ENCODE data around the gene RIIAD1. TPM values are rescaled to one million over a fixed set of nuclear protein-coding genes. Genes with fewer than 3 reads are reported as not detected.

Gene RIIAD1
- total and polyA plus RNA-seq, 2 donors (not counting 3 experiments of a cell fraction or from before 2014, with no cell fraction given) = not detected

GRCh38 chr1:151711044-151711800 is 10.1 kb upstream of the RIIAD1 start:
- dilution Hi-C loops (cut with MboI; ENCODE audit: extremely low pct_ligation_motif_present, low sequenced_read_pairs) = no loop called here
- peaks cover 5 to 18% of the 10 kb centered on the region in 2 experiments for H3K27me3 ChIP-seq (ENCODE audit: control insufficient read depth in 2 of 2, insufficient read depth in 2 of 2, low read length in 2 of 2)
- no peak overlapping the region for H3K27ac ChIP-seq (ENCODE audit: insufficient read depth, low read depth, low read length)

More at GRCh38 chr1:151711044-151711800, 10.1 kb upstream of the RIIAD1 start:
- intact Hi-C loops (cut with micrococcal nuclease) = no loop called here
- H3K9ac ChIP-seq (replicated peaks; ENCODE audit: extremely low read depth, insufficient read depth, low read length) = no peak overlapping the region
- H3K36me3 ChIP-seq (ENCODE audit: control insufficient read depth in 2 of 2, extremely low read depth in 1 of 2, insufficient read depth in 2 of 2, low read length in 2 of 2) = no peaks in the 10 kb centered on the region
- DNase-seq (ENCODE audit: low read depth, low spot score) = no peak
- H3K79me2 ChIP-seq (ENCODE audit: control insufficient read depth, insufficient read depth, low read length) = no peaks in the 10 kb centered on the region
- H4K20me1 ChIP-seq (replicated peaks; ENCODE audit: control insufficient read depth, extremely low read depth, insufficient read depth, low read length) = no peaks in the 10 kb centered on the region
- no peak overlapping the region for H2AFZ ChIP-seq (ENCODE audit: low read depth, low read length)
- no peaks in the 10 kb centered on the region for H3K9me3 ChIP-seq (replicated peaks; ENCODE audit: control insufficient read depth, insufficient read depth, low read length)
- TF ChIP-seq CTCF (IDR thresholded peaks at IDR 0.05; ENCODE audit: extremely low read depth in 1 of 2, insufficient read depth in 1 of 2, low read depth in 1 of 2, low read length in 2 of 2) (no peak), MYC (IDR thresholded peaks at IDR 0.05; ENCODE audit: low read depth, low read length) (no peak), EZH2 (IDR thresholded peaks at IDR 0.05; ENCODE audit: borderline replicate concordance, low read depth, low read length, severe bottlenecking) (no peak), POLR2A (IDR thresholded peaks at IDR 0.05; ENCODE audit: low read depth, low read length) (no peak), MAX (IDR thresholded peaks at IDR 0.05; ENCODE audit: insufficient read depth, insufficient read length) (no peak), JUN (IDR thresholded peaks at IDR 0.05; ENCODE audit: borderline replicate concordance, insufficient read depth, insufficient read length, low read depth) (no peak), FOS (IDR thresholded peaks at IDR 0.05; ENCODE audit: borderline replicate concordance, insufficient read depth, low read length) (no peak), POLR2AphosphoS5 (IDR thresholded peaks at IDR 0.05; ENCODE audit: insufficient read depth, low read depth, low read length) (no peak), GATA2 (IDR thresholded peaks at IDR 0.05; ENCODE audit: insufficient read depth, insufficient read length, low read depth, low read length) (no peak)
- no peaks in the 10 kb centered on the region for H3K4me1 ChIP-seq (ENCODE audit: control insufficient read depth, extremely low read depth, insufficient read depth, low read length)
- no peaks in the 10 kb centered on the region for H3K9me1 ChIP-seq (replicated peaks; ENCODE audit: control insufficient read depth, extremely low read depth, insufficient read depth, low read length)
- no peak overlapping the region for H3K4me2 ChIP-seq (ENCODE audit: insufficient read depth, low read length)
- ChIA-PET CTCF (no interaction called here), POLR2A (no interaction called here)
- no TSS peak for BruUV-seq (replicated peaks)
- H3K4me3 ChIP-seq (replicated peaks in 1 of 3; ENCODE audit: insufficient read depth in 1 of 3, low read depth in 1 of 3, low read length in 3 of 3) = no peak overlapping the region
- FAIRE-seq = no peak
